GM18867 (cell line): Measurements from ENCODE around the gene RRAS2.
"Not testable (repeated sequence)": the region's sequence is repeated elsewhere in the genome, so short reads cannot be mapped to it uniquely, and the experiment has no call there.

Source experiments
- ATAC-seq: cut with Tn5 transposase; IDR thresholded peaks from one replicate; pipeline ENCODE4 v1.9.1; 2021; ENCODE audit warnings: mild to moderate bottlenecking, moderate library complexity; ENCODE audit not compliant: unreplicated experiment

The RRAS2 gene

DNA sequence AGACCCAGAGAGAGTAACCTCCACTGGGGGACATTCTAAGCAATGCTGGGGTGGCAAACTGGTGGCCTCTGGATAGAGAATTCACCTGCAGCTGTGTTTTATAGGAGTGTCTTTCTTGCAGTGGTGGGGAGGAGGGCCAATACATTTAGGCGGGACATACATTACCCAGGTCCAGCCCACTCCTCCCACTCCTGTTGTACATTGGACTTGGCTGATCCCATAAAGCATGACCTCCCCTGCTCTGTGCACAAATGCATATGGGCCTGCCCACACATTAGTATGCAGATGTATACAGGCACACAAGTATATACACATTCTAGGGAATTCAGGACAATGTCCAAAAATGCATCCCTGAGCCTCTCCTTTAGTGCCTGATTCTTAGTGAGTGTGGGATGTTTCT lies 99.1 kb downstream of the RRAS2 start:
- ATAC-seq: no peak

DNA sequence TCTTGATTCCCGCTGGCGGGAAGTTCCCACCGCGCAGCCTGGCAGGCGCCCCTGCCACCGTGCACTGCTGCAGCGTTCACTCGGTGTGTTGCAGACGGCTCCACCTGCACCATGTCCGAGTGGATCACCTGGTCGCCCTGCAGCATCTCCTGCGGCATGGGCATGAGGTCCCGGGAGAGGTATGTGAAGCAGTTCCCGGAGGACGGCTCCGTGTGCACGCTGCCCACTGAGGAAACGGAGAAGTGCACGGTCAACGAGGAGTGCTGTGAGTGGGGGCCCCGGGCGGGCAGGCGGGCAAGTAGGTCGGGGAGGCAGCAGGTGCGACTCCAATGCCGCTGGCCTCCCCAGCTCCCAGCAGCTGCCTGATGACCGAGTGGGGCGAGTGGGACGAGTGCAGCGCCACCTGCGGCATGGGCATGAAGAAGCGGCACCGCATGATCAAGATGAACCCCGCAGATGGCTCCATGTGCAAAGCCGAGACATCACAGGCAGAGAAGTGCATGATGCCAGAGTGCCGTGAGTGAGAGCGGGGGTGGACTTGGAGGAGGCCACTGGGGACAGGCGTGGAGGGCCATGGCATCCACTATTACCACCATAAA lies 99.7 kb downstream of the RRAS2 start:
- no peak for ATAC-seq

DNA sequence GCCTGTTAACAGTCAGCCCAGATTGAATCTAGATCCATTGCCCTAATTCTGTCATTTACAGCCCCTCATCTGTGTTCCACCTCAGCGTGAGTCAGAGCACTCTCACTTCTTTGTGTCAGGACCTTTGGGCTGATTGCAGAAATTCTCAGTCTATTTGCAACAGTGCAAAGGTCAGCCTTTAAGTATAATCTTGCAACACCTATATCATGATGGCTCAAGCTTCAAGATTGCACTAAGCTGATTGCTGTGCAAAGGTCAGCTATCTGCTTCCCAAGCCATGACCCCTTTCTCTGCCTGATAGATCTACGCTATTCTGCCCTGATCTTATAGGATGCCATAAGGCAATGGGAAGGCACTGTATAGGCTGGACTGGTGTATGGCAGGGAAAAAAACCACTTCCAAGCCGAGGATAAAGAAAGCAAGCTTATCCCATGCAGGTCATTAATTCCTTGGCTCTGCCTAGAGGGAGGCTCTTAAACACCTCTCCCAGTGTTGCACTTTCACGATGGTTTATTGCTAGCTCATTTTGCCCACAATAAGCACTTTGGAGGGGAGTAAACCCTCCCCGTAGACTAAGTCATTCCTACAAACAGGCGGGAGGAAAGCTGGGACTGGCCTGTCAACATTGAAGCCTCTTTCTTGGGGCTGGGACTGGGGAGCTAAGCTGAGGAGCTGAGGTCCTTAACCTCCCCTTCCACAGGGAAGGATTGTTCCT lies 100.6 kb downstream of the RRAS2 start:
- ATAC-seq: no peak

DNA sequence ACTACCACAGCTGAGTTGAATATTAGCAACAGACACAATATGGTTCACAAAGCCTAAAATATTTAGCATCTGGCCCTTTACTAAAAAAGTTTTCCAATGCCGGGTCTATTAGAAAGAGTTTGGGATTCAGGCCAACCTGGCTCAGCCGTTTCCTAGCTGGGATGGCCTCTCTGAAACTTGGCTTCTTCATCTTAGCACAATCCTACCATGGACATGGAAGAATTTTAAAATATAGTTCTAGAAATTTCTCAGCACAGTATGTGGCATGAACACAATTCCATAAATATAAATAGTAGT lies 103.8 kb downstream of the RRAS2 start:
- ATAC-seq: no peak

DNA sequence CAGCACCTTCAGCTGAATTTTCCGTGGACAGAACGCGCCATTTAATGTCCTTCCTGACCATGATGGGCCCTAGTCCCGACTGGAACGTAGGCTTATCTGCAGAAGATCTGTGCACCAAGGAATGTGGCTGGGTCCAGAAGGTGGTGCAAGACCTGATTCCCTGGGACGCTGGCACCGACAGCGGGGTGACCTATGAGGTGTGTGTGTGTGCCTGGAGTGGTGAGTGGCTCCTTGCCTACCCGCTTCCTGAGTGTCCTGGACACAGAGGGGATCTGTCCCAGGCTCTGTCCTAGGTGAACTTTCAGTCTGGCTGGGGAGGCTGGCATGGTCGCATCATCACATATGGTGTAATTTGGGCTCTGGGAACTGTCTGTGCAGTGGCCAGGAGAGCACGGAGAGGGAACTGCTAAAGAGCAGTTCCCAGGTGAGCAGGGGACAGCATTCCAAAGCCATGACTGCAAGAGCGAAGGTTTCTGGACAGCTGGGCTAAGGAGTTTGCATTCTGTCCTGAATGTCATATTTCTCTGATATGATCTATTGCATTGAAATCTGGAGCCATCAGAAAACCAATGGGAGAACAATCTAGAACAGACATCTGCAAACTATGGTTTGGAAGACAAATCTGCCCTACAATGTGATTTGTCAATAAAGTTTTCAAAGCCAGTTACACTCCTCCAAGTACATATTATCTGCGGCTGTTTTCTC lies 104.3 kb downstream of the RRAS2 start:
- ATAC-seq: no peak

DNA sequence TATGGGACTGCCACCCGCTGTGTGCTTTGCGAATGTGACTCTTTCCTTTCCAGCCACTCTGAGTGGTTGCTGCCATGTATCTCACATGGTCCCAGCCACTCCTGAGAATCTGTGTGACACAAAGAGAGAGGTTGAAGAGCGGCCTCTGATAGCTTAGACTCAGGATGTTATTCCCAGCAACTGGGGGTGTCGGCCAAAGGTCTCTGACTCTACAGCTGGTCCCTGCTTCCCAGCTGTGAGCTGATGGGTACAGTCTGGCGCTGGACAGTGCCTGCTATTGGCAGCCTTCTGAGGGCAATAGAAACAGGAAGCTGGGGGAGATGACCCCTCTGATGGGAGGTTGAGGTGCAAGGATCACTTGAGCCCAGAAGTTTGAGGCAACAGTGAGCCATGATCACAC lies 105.1 kb downstream of the RRAS2 start:
- no peak for ATAC-seq

DNA sequence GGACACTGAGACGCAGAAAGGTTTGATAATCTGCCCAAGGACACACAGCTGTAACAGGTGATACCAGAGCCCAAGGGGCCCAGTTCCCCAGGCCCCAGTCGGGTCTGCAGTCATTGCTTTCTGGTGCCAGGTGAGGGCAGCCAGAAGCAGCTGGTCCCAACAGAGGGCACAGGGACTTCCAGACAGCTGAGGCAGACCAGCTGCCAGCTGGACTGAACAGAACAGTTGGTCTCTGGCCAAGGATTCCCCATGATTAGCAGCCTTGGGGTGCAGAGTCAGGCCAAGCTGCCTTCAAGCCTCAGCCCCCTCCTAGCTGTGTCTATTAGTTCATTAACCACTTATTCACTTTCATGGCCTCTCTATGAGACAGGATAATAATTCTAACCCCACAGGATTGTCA lies 105.6 kb downstream of the RRAS2 start:
- ATAC-seq: no peak

DNA sequence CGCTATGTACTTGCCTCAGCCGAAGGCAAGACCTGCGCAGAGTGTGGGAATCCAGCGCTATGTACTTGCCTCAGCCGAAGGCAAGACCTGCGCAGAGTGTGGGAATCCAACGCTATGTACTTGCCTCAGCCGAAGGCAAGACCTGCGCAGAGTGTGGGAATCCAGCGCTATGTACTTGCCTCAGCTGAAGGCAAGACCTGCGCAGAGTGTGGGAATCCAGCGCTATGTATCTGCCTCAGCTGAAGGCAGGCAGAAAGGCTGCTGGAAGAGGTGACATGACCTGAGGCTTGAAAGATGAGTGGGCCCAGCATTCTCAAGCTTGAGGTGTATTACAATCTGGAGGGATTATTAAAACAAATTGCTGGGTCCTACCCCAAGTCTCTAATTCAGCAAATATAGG lies 106.5 kb downstream of the RRAS2 start:
- not testable (repeated sequence) for ATAC-seq

DNA sequence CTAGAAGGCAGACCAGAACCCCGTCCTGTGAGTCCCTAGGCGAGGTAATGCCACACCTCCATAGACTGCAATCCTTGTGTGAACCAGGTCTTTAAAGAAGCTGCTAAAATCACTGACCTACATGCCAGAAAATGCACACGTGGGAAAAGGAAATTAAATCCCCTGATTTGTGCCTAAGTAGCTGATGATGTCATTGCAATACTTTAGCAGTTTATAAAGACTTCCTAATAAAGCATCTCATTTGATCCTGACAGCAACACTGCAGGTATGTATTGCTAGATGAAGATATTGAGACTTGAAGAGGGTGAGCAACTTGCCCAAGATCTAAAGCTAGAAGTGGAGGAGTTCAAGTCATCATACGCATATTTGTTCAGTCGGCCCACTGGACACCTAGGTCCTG lies 107.2 kb downstream of the RRAS2 start:
- ATAC-seq: no peak

DNA sequence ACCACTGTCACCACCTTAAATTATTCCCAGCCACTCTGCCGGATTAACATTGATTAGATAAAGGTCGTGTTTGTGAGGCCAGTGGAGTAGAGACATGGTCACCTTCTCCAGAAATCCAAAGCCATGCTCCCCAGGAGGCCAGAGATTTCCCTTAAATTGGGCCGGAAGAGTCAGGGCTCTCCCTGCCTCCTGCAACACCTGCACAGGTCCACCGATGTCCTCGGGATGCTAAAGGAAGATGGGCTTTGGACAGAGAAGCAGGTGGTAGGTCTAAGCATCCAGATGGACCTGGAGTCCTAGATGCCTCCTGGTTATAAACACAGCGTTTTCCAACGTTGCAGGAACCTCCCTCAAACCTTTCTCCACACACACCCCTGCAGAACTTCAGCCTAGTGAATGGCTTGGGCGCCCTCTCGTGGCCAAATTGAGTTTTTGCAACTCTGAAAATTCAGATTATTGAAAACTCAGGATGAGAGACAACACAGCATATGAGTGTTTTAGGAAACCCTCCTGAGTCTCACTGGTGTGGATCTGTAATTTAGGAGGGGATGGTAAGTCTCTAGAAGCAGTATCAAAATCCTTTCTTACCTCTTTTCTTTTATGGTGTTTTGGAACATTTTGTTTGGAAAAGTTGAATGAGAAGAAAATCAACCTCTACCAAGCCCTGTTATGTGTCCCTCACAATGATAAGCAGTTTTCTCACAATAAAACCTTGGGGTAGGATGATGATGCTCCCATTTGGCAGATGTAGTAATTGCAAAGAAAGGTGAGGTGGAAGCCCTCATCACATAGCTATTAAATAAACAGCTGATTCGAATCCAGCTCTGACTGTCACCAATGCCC lies 109.6 kb downstream of the RRAS2 start:
- no peak for ATAC-seq

DNA sequence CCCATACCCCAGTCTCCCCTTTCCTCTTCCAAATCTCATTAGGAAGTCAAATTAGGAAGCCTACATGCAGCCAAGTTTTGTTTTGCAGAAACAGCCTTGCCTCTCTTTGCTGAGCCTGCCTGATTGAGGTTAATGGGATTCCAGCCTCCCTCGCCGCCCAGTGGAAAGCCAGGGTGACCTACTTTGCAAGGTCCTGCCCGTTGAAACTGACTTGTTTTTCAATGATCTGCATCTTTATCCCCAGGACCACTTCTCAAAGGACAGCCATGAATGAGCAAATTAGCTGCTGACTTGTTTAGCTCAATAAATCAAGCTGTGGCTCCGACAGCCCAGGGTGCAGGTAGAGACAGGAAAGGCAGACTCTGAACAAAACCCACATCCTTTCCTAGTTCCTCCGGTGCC lies 110.4 kb downstream of the RRAS2 start:
- ATAC-seq: no peak

DNA sequence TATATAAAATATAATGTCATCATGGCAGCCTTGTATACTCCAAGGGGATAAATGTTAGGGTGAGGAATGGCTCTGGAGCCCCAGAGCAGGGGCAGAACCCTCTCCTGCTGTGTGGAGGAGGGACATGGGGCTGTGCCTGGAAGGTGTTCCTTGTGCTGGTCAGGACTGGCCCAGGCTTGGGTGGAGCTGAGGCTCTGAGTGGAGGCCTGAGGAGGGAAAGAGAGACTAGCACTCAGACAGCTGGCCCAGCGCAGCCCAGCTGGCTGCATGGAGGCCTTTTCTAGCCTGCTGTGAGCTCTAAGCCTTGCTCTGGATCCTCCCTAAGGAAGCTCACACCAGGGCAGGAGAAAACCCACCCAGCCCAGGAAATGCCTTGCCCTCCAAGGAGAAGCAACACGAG lies 113.5 kb downstream of the RRAS2 start:
- no peak for ATAC-seq

DNA sequence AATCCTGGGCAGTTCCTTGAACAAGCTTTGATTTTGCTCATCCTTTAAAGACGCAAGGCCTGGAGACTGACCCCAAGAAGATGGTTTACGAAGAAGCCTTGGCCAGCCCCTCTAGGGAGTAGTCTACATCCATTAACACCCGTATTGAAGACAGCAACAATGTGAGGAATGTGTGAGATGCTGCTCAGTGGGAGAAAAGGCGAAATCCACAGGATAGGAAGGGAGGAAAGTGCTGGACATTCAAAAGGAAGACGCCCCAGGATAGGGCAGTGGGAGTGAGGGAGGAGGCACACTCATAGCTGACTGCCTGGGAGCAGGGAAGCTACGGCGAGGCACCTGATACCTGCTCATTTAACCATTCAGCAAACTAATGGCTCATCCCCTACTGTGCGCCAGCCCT lies 114.1 kb downstream of the RRAS2 start:
- no peak for ATAC-seq

DNA sequence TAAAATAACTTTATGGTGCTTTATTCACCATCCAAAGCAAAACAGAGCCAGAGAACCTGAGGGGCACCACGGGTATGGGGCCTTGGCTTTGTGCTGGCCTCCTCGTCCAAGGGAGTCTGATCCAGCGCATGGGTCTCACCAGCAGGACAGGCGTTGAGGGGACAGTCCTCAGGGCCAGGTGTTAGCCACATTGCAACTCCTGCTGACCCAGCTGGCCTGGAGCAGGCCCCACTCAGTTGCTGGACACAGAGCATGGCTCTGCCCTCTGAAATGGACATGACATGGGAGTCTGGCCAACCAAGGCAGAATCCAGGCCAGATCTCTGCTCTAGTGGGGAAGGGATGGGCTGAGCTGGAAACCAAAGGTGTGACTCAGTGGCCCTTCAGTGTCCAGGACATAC lies 116.2 kb downstream of the RRAS2 start:
- no peak for ATAC-seq

DNA sequence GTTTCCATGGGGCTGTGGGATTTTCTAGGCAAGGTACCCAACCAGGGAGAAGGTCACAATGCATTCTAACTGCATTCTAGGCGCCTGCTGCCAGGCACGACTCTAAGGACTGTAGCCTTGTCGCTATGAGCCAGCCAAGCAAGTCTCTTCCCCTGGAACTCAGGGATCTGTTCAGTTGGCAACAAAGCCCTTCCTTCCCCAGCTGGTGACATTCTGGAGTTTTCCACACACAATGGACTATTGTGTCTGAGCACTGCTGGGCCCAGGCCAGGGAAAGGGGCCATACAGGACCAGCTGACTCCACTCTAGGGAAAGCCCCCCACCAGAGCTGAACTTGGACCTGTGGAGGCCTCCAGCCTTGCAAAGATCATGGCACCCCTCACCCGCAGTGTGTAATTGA lies 116.8 kb downstream of the RRAS2 start:
- no peak for ATAC-seq

DNA sequence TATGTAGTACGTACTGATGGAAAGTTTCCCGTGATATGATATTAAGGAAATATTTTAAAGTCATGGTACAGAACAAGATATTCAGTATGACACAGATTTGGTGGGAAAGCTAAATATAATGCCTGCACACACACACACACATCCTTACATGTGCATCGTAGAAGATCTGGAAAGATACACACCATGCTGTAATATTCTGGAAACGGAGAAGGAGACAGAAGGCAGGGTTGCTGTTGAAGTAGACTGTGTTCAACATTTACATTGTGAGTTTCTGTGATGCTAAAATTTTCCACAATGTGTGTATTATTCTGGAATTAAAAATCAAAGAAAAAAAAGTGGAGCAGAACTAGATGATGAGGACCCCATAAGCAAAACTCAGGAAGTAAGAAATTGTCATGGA lies 118.0 kb downstream of the RRAS2 start:
- no peak for ATAC-seq

DNA sequence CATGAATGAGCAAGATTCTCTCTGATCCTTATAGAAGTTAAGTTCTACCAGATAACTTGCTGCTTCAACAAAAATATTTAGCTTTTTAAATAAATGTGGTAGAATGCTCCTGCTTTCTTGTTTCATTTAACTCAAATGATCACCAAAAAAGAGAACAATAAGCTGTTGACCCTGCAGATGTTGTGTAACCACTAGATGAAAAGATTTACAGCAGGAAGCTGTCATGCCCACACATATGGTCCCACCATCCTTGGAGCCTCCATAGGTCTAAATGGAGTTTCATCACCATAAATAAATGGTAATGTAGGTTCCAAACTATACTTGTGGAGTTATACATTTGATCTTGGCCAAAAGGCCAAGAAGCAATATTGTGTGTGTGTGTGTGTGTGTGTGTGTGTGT lies 118.8 kb downstream of the RRAS2 start:
- no peak for ATAC-seq

DNA sequence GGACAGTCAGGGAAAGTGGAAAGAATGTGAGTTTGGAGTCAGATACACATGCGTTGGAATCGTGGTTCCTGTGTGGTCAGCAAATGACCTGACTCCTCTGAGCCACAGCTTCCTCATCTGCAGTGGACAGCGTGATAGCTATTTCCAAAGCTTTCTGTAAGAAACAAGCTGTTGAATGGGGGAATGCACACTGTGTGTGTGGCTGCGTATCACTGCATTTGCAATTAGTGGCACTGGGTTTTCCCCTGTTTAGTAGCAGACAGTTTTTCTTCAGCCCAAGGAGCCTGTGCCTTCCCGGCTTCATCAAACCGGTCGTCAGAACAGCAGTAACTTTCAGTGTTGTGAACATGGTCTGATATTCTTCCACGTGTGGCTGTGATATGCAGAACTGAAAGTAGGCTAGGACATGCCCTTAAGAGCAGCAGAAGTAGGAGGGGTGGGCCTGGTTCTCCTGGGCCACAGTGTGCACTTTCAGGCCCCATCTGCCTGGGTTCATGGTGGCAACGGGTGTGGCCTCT lies 121.5 kb downstream of the RRAS2 start:
- ATAC-seq: peak; percentile 99

DNA sequence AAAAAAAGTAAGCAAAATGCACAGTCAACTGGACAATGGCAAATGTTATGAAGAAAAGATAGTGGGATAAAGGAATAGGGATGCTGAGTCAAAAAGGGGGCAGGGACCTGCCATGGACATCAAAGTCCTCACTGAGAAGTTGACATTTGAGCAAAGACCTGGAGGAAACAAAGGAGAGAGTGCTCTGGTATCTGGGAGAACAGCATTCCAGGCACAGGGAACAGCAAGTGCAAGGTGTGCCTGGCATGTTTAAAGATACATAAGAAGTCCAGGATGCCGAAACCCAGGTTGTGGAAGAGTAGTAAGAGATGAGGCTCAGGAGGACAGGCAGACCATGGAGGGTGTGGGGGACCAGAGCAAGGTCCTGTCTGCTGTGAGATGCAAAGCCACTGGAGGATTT lies 123.3 kb downstream of the RRAS2 start:
- ATAC-seq: no peak

DNA sequence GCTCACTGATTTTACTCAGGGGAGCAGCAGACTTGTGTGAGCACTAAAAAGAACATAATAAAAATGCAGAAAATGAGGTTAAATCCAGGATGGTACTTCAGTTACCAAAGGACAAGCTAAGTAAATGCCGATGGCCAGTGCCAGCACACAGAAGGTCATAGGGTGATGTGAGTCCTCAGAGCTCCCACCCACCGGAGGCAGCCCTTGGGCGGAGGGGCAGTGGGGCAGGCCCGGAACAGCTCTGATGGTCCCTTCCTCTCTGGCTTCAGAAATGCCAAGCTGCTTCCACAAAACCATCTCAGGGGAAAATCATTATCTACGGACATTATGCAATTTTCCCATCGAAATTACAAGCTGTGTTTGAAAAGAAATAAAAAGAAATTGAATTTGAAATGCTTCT lies 124.5 kb downstream of the RRAS2 start:
- ATAC-seq: no peak

DNA sequence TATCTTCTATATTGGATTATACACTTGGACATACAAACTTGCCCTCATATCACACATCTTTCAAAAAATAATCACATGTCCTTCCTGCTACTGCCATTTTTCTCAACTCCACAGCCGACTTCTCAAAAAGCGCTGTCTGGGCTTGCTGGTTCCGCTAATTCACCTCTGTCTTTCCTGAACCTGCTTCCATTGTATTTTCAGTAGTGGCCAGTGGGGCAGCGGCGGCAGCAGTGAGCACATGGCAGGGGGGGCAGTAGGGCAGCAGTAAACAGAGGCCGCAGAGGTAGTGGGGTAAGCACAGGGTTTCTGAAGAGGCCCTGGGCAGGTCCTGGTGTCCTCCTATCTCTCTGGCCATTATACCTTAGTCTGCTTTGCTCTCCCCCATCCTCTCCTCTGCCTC lies 126.3 kb downstream of the RRAS2 start:
- ATAC-seq: no peak

DNA sequence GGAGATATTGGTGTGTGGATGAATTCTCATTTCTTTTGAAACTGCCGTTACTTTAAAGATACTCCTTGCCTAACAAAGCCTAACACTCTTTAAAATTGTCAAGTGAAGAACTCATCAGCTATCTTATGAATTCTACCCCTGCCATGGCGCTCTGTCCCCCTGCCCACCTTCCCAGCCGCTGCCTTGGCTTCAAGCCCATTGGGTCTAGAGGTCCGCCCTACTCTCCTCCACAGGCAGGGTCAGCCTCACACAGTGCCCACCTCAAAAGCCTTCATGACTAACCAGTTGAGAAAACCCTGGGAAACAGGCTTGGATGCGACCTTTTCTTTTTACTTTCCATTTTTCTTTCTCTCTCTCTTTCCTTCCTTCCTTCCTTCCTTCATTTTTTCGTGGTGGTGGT lies 128.6 kb downstream of the RRAS2 start:
- no peak for ATAC-seq
